B cell (primary cell): Measurements from ENCODE around the gene SEMA6A.

Experiments
- CTCF ChIP-seq: fragments of 200-600 bp; IDR thresholded peaks from one replicate; pipeline ENCODE4 v1.8.0; 2022; ENCODE audit warnings: antibody characterized with exemption, mild to moderate bottlenecking
- EZH2 ChIP-seq: IDR thresholded peaks from 2 replicates; pipeline ENCODE4 v1.6.1; 2012; ENCODE audit warnings: borderline replicate concordance, low read depth, mild to moderate bottlenecking, moderate library complexity, low read length; ENCODE audit not compliant: insufficient read depth, poor library complexity, severe bottlenecking

GRCh38 chr5:116578676-116579075 lies 4.1 kb upstream of the SEMA6A start:
- no peak for TF ChIP-seq CTCF
- TF ChIP-seq EZH2 = no peak
